HG03558 (cell line): ENCODE data around the gene APOLD1.
"Not testable (repeated sequence)": the region's sequence is repeated elsewhere in the genome, so short reads cannot be mapped to it uniquely, and the experiment has no call there.

Experiments
- ATAC-seq: cut with Tn5 transposase; IDR thresholded peaks from one replicate; pipeline ENCODE4 v1.9.1; 2021; ENCODE audit warnings: moderate number of reproducible peaks; ENCODE audit not compliant: unreplicated experiment; ENCODE audit errors: extremely low read depth

The APOLD1 gene

DNA sequence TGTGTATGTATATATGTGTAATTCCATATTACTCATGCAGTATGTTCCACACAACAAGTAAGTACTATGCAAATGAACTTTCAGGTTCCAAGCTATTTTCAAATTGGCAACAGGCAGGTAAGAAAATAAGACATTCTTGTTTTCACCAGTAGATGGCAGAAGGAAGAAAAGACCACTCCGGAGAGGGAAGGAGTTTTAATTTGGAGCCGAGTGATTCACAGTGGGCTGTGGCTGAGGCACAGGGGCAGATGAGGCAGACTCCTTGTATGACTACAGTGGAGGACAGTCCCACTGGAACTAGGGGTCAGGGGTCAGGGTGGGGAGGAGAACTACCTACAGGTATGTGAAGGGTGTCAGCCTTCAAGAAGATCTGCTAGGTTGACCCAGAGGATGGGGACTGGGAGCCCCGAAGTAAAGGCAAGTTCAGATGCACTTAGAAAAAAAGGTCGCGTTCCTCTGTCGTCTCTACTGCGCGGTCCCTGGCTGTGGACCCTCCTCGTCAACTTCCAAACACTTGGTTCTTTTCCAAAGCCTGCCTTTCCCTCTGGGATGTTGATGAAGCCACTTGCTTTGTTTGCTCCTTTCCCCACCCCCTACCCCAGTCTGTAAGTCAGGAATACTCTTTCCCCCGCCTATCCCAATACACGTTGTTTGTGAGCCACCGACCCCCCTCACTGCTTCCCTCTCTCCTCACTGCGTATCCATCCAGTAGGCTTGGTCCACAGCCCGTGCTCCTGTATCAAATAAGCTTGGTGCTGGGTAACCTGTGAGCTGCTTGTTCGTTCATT, 51.8 kb downstream of the APOLD1 start:
- ATAC-seq = no peak

DNA sequence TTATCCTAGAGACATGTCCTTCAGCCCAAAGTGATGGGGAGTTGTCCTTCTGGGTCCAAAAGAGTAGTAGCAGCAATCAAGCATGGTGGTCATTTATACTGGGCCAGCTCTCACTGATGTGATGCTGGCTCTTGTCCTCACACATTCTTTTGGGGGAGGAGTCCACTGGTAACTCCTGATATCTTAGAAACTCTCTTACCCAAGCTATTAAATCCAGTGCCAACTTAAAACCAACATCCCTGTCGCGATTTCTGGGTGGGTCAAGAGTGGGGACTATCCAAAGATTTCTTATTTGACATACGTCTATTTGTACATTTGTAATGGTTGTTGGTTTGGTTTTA, 52.3 kb downstream of the APOLD1 start:
- ATAC-seq = no peak

DNA sequence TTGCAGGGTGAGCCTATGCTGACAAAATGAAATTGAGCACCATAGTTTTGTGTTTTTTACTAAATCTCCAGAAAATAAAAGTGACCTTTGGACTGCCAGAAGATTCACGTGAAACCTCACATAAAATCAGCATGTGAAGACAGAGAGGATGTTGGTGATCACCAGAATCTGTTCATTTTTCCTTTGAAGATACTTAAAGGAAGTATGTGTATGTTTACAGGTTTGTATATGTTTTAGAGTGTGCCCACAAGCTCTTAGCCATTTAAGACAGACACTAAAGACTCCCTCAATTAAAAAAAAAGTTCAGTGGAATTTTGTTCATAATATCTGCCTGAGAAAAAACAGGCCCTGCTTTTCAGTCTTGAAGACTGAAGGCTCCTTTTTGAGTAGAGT, 53.5 kb downstream of the APOLD1 start:
- no peak for ATAC-seq

DNA sequence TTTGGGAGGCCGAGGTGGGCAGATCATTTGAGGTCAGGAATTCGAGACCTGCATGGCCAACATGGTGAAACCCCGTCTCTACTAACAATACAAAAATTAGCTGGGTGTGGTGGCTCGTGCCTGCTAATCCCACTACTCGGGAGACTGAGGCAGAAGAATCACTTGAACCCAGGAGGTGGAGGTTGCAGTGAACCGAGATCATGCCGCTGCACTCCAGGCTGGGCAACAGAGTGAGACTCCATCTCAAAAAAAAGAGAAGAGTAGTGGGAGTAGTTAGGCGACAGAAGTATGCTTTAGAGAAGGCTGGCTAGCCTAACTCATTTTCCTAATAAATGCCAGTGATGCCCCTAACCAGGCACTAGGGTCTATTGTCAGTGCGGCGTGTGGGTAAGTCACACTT, 54.0 kb downstream of the APOLD1 start:
- ATAC-seq = not testable (repeated sequence)

DNA sequence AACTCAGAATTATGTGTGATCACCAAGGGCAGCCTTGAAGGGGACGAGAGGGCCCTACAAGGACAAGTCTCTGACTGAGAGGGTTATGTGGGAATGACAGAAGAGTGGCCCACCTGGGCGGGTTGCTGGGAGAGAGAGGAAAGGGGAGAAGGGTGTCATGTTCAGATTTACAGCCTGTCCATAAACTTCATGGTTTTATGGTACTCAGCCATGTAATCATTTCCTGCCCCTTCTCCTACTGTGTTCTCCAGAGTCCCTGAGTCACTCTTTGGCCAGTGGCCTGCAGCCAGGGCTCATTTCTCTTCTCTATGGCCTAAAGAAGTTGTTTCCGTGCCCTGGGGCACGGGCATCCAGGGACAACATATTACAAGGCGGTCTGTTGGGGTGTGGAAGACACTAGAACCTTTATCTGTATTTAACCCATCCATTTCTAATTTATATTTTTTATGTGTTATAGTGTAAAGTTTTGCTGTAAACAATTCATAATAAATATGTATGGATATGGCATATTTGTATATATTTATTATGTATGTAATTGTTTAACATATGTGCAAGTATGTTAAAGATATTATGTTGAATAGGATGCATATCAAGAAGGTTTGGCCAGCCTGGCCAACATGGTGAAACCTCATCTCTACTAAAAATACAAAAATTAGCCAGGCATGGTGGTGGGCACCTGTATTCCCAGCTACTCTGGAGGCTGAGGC, 54.6 kb downstream of the APOLD1 start:
- no peak for ATAC-seq

DNA sequence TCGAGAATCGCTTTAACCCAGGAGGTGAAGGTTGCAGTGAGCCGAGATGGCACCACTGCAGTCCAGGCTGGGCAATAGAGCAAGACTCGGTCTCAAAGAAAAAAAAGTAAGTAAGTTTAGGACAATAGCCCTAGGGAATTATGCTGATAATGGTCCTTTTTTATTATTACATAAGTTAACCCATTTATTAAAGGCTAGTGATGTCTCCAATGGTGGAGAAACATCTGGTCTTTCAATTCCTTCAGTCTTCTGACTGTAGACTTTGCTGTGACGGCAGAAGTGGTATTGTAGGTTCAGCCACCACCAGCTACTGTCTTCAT, 55.1 kb downstream of the APOLD1 start:
- ATAC-seq = no peak
